ENCODE results near the gene PCDHGA6.
"Not testable (repeated sequence)": the region's sequence is repeated elsewhere in the genome, so short reads cannot be mapped to it uniquely, and the experiment has no call there.

The PCDHGA6 gene

DNA sequence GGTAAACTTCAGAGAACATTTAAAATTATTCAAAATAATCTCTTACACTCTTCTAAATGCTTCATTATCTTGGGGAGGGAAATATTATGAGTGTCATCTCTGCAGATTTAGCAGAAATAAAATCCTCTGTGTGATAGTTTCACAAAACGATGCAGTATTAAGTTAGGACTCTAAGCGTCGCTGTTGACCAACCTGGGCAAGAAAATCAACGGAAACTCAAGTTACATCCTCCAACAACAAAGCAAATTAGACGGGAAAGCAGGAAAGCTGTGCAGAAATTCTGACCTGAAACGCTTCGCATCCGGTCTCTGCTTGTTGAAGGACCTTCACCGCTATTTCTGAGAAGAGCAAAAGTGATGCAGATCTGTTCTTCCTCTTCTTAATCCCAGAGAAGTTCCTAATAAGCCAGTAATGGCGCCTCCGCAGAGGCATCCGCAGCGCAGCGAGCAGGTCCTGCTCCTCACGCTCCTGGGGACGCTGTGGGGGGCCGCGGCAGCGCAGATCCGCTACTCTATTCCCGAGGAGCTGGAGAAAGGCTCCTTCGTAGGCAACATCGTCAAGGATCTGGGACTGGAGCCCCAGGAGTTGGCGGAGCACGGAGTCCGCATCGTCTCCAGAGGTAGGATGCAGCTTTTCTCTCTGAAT is at the start of gene PCDHGA6:
Gene PCDHGA6, plus strand, starts transcription at position 219 of the 645 bp plus-strand sequence. Its CDS starts 193 bp downstream, at position 412.
- no peak within 1 kb of the TSS for H3K27ac ChIP-seq
- no peak for DNase-seq (ENCODE audit: low read depth, low spot score)

DNA sequence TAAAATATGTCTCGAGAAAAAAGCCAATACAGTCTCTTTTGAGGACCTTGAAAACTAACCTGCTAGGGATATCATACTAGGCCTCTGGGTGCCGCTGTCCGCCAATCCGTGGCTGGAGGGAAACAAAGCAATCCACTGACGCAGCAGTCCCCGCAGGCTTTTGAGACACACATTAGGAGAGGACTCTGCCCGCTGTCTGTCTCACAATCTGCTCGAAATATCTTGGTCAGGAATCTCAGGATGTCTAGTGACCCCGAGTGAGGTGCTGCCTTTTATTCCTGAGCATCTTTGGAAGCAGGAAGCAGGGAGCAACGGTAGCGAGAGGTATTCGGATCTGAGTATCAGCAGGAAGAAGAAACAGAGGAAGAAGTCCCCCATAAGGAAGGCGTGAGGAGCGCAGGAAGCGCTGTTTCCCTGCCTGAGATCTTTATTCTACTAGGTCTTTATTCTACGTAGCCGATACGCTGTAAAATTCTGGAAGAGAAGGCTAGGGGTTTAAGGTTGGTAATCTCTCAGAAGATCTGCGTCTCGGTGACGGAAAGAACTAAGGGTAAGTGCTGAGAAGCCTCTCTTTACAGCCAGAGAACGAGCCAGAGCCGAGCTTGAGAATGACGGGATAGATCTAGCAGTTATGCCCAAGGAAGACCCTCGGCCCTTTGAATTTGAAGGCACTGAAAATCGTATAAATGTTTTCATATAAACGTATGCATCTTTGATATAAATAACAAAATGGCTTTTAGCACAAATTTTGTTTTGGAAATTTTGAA is 47.4 kb upstream of the PCDHGA6 start:
- H3K27ac ChIP-seq, result no peak overlapping the region
- no peak for DNase-seq (ENCODE audit: low read depth, low spot score)

DNA sequence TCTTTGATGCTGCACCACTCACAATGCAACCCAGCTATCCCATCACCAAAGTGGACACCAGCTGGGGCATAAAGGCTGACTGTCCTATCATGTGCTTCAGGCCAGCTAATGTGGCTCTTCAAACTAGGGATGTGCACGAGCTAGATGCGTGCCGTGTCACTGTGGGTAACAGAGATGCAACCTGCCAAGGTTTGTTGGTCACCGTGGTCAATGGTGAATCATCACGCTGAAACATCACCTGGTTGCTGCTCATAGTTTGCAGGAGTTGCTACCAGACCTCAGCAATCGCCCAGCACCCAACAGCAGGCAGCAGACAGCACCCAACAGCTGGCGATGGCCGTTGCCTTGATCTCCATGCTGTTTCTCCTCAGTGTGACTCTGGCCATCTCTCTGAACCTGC is 45.5 kb upstream of the PCDHGA6 start:
- DNase-seq (ENCODE audit: low read depth, low spot score), result no peak
- H3K27ac ChIP-seq, result no peak overlapping the region

DNA sequence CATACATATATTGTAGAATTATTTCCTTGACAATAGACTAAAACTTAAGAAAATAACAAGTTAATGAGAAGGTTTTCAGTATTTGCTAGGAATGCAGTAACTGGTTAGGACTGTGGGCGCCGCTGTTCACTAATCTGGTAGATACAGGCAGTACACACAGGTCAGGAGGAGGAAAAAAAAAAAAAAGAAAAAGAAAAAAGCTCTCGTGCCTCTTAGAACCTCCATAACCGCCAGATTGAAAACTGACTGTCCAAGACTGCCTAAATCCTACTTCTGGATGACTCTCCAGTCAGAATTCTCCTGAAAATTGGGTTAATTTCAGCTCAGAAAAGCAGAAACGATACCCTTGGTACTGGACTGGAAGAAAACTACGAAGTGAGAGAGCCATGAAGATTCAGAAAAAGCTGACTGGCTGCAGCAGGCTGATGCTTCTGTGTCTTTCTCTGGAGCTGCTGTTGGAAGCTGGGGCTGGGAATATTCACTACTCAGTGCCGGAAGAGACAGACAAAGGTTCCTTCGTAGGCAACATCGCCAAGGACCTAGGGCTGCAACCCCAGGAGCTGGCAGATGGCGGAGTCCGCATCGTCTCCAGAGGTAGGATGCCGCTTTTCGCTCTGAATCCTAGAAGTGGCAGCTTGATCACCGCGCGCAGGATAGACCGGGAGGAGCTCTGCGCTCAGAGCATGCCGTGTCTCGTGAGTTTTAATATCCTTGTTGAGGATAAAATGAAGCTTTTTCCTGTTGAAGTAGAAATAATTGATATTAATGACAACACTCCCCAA is 43.2 kb upstream of the PCDHGA6 start, which contains the start of gene PCDHGA1:
Gene PCDHGA1, plus strand, starts transcription at position 216 of the 782 bp plus-strand sequence.
- DNase-seq (ENCODE audit: low read depth, low spot score), result no peak
- H3K27ac ChIP-seq, result no peak within 1 kb of the TSS

DNA sequence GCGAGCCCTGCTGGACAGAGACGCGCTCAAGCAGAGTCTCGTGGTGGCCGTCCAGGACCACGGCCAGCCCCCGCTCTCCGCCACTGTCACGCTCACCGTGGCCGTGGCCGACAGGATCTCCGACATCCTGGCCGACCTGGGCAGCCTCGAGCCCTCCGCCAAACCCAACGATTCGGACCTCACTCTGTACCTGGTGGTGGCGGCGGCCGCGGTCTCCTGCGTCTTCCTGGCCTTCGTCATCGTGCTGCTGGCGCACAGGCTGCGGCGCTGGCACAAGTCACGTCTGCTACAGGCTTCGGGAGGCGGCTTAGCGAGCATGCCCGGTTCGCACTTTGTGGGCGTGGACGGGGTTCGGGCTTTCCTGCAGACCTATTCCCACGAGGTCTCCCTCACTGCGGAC is 41.1 kb upstream of the PCDHGA6 start:
- not testable (repeated sequence) for H3K27ac ChIP-seq; DNase-seq (ENCODE audit: low read depth, low spot score)

DNA sequence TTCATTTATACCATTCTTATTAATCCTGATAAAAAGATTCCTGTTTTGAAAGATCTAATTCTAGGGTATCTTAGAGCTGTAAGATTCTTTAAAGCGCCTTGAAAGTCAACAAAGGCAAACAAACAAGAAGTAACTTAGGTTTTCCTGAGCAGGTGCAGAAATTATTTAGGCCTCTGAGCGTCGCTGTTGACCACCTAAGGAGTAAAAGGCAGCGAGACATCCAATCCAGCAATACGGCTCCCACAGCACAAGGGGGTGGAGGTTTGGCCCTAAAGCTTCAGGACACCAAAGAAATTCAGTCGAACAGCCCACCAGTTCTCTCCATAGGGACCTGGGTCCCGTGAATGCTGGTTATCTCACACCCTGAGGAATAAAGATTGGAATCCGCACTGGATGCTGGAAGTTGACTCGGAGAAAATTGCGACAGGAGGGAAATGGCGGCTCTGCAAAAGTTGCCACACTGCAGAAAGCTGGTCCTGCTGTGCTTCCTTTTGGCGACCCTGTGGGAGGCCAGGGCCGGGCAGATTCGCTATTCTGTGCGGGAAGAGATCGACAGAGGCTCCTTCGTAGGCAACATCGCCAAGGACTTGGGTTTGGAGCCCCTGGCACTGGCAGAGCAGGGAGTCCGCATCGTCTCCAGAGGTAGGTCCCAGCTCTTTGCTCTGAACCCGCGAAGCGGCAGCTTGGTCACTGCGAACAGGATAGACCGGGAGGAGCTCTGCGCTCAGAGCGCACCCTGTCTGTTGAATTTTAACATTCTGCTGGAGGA is 35.0 kb upstream of the PCDHGA6 start, which contains the start of gene PCDHGA2:
Gene PCDHGA2, plus strand, starts transcription at position 223 of the 769 bp plus-strand sequence.
- no peak within 1 kb of the TSS for H3K27ac ChIP-seq
- DNase-seq (ENCODE audit: low read depth, low spot score), result no peak

DNA sequence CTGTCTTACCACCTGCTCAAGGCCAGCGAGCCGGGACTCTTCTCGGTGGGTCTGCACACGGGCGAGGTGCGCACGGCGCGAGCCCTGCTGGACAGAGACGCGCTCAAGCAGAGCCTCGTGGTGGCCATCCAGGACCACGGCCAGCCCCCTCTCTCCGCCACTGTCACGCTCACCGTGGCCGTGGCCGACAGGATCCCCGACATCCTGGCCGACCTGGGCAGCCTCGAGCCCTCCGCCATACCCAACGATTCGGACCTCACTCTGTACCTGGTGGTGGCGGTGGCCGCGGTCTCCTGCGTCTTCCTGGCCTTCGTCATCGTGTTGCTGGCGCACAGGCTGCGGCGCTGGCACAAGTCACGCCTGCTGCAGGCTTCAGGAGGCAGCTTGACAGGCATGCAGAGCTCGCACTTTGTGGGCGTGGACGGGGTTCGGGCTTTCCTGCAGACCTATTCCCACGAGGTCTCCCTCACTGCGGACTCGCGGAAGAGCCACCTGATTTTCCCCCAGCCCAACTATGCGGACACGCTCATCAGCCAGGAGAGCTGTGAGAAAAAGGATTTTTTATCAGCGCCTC is 32.8 kb upstream of the PCDHGA6 start:
- not testable (repeated sequence) for DNase-seq (ENCODE audit: low read depth, low spot score); H3K27ac ChIP-seq

DNA sequence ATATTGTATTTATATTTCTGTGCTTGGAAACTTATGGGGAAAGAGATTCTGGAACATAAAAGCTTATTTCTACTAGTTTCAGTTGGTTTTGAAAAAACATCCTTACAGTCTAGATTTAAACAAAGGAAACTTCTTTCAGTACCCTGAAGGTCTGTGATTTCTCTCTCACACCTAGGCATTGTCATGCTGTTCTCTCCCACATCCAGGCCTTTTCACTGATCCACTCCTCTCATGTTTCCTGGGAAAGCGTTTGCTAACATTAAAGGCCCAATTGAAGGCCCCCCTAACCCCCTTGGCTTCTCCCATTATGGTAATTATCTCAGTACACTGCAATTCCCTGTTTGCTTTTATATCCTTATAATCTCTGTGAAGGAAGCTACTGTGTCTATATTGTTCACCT is 30.9 kb upstream of the PCDHGA6 start:
- no peak overlapping the region for H3K27ac ChIP-seq
- no peak for DNase-seq (ENCODE audit: low read depth, low spot score)

DNA sequence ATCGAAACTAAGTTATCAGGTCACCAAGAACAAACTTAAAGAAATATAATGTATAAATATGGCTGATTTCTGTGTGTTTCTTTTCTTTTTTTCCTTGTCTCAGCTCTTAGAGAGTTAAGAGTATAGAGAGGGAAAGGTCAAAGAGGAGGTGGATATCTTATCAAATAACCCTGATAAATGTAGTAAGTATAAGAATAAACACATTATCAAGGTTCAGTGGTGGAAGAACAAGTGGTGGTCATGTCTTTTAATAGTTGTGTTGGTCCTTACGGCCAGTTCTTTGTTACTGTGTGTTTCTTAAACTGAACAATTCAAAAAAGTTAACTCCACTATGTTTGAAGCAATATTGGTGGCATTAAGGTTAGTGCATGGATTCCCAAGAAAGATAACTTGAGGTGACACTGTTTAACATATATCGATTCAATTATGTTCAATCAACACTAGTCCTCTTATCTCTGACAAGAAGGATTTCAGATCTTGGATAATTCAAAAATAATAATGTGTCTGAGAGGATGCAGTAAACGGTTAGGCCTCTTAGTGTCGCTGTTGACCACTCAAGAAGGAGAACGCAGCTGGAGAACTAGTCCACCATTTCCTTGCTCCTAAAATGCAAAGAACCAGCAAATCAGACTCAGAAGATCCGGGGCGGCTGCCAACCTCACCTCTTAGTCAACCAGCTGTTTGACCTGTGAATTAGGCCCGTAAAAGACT is 30.3 kb upstream of the PCDHGA6 start, which contains the start of gene PCDHGA3:
Gene PCDHGA3, plus strand, starts transcription at position 588 of the 711 bp plus-strand sequence. CDS start 205 bp downstream, outside the sequence.
- H3K27ac ChIP-seq, result no peak within 1 kb of the TSS
- no peak for DNase-seq (ENCODE audit: low read depth, low spot score)

DNA sequence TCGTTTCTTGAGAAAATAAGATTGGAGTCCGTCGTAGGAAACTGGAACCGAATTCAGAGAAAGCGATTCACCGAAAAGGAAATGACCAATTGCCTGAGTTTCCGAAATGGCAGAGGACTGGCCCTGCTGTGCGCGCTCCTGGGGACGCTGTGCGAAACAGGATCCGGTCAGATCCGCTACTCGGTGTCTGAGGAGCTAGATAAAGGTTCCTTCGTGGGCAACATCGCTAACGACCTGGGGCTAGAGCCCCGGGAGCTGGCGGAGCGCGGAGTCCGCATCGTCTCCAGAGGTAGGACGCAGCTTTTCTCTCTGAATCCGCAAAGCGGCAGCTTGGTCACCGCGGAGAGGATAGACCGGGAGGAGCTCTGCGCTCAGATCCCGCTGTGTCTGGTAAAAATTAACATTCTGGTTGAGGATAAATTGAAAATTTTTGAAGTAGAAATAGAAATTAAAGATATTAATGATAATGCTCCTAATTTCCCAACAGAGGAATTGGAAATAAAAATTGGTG is 29.7 kb upstream of the PCDHGA6 start:
- no peak for DNase-seq (ENCODE audit: low read depth, low spot score)
- no peak overlapping the region for H3K27ac ChIP-seq

DNA sequence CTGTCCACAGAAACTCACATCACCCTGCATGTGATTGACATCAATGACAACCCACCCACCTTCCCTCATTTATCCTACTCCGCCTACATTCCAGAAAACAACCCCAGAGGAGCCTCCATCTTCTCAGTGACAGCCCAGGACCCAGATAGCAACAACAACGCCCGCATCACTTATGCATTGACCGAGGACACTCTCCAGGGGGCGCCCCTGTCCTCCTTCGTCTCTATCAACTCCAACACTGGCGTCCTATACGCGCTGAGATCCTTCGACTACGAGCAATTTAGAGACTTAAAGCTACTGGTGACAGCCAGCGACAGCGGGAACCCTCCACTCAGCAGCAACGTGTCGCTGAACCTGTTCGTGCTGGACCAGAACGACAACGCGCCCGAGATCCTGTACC is 28.4 kb upstream of the PCDHGA6 start:
- no peak for DNase-seq (ENCODE audit: low read depth, low spot score)
- no peak overlapping the region for H3K27ac ChIP-seq

DNA sequence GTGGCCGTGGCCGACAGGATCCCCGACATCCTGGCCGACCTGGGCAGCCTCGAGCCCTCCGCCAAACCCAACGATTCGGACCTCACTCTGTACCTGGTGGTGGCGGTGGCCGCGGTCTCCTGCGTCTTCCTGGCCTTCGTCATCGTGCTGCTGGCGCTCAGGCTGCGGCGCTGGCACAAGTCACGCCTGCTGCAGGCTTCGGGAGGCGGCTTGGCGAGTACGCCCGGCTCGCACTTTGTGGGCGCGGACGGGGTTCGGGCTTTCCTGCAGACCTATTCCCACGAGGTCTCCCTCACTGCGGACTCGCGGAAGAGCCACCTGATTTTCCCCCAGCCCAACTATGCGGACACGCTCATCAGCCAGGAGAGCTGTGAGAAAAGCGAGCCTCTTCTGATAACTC is 27.7 kb upstream of the PCDHGA6 start:
- not testable (repeated sequence) for DNase-seq (ENCODE audit: low read depth, low spot score); H3K27ac ChIP-seq

DNA sequence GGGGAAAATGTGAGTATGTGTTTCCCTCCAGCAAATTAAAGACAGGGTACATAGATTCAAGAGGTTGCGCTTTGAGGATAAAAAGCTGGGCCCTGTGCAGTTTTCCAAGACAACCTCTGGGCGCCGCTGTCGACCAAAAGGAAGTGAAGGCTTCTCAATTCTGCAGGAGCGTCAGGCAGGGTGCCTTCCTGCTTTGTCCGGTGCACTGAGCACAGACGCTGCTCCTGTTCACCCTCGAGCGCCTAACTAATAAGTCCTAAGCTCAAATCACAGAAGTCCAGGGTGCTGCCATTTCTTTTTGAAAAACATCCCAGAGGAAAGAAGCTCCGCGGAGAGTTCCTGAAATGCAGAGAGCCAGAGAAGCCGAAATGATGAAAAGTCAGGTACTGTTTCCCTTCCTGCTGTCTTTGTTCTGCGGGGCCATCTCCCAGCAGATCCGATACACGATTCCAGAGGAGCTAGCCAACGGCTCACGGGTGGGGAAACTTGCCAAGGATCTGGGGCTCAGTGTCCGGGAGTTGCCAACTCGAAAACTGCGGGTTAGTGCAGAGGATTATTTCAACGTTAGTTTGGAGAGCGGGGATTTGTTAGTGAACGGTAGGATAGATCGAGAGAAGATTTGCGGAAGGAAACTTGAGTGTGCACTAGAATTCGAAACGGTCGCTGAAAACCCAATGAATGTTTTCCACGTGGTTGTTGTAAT is 23.6 kb upstream of the PCDHGA6 start, which contains the start of gene PCDHGB1:
Gene PCDHGB1, plus strand, starts transcription at position 183 of the 703 bp plus-strand sequence. Its CDS starts 162 bp downstream, at position 345.
- no peak within 1 kb of the TSS for H3K27ac ChIP-seq
- no peak for DNase-seq (ENCODE audit: low read depth, low spot score)

DNA sequence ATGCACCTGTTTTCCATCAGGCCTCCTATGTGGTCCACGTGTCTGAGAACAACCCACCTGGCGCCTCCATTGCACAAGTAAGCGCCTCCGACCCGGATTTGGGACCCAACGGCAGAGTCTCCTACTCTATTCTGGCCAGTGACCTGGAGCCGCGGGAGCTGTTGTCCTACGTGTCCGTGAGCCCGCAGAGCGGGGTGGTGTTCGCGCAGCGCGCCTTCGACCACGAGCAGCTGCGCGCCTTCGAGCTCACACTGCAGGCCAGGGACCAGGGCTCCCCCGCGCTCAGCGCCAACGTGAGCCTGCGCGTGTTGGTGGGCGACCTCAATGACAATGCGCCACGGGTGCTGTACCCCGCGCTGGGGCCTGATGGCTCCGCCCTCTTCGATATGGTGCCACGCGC is 22.1 kb upstream of the PCDHGA6 start:
- H3K27ac ChIP-seq, result no peak overlapping the region
- no peak for DNase-seq (ENCODE audit: low read depth, low spot score)

DNA sequence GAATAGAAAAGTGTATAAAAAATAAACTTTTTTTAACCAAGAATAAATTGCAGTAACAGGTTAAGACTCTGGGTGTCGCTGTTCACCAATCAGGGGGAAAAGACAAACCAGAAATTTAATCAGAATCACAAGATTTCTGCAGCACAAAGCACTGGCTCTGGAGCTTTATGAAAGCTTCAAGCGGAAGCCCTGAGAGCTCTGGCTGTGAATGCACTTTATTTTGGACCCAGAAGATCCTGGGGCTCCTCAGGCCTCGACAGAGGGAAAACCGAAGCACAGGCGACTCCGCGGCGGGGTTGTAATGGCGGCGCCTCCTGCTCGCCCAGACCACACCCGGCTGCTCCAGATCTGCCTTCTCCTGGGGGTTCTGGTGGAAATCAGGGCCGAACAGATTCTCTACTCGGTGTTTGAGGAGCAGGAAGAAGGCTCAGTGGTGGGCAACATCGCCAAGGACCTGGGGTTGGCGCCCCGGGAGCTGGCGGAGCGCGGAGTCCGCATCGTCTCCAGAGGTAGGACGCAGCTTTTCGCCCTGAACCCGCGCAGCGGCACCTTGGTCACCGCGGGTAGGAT is 18.7 kb upstream of the PCDHGA6 start, which contains the start of gene PCDHGA4:
Gene PCDHGA4, plus strand, starts transcription at position 122 of the 570 bp plus-strand sequence. Its CDS starts 87 bp downstream, at position 209.
- no peak for DNase-seq (ENCODE audit: low read depth, low spot score)

DNA sequence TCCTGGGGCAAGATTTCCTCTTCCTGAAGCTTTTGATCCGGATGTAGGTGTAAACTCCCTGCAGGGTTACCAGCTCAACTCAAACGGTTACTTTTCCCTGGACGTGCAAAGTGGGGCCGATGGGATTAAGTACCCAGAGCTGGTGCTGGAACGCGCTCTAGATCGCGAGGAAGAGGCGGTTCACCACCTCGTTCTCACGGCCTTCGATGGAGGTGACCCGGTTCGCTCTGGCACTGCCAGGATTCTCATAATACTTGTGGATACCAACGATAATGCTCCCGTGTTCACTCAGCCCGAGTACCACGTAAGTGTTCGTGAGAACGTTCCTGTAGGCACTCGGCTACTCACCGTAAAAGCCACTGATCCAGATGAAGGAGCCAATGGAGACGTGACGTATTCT is 18.1 kb upstream of the PCDHGA6 start:
- no peak for DNase-seq (ENCODE audit: low read depth, low spot score)
- no peak overlapping the region for H3K27ac ChIP-seq

More for the DNA sequence above, 18.7 kb upstream of the PCDHGA6 start, which contains the start of gene PCDHGA4:
- no peak within 1 kb of the TSS for H3K27ac ChIP-seq

DNA sequence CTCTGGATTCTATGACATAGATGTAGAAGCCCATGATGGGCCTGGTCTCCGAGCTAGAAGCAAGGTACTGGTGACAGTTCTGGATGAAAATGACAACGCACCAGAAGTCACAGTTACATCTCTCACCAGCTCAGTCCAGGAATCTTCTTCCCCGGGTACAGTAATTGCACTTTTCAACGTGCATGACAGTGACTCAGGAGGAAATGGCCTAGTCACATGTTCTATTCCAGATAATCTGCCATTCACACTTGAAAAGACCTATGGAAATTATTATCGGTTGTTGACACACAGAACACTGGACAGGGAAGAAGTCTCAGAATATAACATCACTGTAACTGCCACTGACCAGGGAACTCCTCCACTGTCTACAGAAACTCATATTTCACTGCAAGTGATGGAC is 17.6 kb upstream of the PCDHGA6 start:
- DNase-seq (ENCODE audit: low read depth, low spot score), result no peak
- no peak overlapping the region for H3K27ac ChIP-seq
